Activated CD4-positive, alpha-beta T cell treated with anti-CD3 and anti-CD28 coated beads, Interleukin-10, Interleukin-2, amounts not matched to agents 100 ng/mL and 50 ng/mL, durations not matched to agents 16 hours and 8 hours (primary cell): ENCODE measurements around the gene OR1I1.
A peak's percentile ranks its signal among the peaks of the same experiment; 100 is the strongest.

Experiments used
- DNase-seq: peaks from one replicate; pipeline ENCODE4 v3.0.0-alpha.2; 2020

OR1I1 gene

DNA sequence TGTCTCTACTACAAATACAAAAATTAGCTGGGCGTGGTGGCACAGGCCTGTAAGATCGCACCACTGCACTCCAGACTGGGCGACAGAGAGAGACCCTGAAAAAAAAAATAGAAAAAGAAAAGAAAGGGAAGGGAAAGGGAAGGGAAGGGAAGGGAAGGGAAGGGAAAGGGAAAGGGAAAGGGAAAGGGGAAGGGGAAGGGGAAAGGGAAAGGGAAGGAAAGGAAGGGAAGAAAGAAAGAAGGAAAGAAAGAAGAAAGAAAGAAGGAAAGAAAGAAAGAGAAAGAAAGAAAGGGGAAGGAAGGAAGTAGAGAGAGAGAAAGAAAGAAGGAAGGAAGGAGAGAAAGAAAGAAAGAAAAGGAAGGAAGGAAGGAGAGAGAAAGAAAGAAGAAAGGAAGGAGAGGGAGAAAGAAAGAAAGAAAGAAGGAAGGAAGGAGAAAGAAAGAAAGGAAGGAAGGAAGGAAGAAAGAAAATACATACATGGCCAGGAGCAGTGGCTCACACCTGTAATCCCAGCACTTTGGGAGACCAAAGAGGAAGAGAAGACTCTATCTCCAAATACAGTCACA, 17.1 kb downstream of the OR1I1 start:
- no peak for DNase-seq

DNA sequence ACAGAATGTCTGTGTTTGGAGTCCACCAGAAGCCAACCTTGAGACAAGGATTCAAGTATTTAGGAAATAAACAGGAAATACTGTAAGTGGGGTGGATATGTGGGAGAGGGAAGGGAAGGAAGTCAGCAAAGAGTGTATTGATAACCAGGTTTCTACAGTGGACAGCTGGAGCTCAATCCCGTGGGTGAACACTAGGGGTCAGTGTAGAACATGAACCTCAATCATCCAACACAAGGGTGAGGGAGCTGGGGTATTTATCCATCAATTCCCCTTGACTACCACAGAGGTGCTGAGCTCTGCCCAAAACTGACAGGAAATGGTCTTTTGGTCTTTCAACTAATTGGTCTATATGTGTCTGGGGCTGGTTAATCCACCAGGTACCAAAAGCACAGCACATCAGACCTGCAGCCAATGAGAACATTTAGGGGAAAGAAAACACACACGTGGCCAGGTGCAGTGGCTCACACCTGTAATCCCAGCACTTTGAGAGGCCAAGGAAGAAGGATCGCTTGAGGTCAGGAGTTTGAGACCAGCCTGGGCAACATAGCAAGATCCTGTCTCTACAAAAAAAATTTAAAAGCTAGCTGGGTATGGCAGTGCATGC, 19.6 kb downstream of the OR1I1 start:
- DNase-seq: peak; percentile 54

DNA sequence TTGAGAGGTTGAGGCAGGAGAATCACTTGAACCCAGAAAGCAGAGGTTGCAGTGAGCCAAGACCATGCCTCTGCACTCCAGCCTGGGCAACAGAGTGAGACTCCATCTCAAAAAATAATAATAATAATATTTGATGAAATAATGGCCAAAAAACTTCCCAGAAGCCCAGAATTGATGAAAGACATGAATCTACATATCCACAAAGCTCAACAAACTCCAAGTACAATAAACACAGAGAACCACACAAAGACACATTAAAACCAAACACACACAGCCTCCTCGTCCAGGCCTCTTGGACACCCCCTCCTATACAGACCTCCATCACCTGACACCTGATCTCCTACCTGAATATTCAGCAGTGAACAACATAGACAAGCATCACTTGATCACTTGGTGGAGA, 22.0 kb downstream of the OR1I1 start:
- DNase-seq: no peak

DNA sequence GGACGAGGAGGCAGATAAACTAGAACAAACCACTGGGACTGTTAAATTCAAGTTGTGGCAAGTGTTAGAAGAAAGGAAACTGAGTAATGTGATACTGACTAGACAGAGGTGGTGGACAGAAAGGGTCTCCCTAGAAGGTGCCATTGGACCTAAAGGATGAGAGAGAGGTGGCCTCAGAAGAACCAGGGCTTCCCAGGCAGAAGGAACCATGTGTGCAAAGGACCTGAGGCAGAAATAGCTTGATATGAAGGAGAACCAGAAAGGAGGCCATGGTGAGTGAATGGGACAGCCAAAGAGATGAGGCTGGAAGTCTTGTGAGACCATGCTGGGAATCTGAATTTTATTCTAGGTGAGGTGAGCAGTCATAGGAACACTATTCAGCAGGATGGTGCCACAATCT, 22.4 kb downstream of the OR1I1 start:
- no peak for DNase-seq

DNA sequence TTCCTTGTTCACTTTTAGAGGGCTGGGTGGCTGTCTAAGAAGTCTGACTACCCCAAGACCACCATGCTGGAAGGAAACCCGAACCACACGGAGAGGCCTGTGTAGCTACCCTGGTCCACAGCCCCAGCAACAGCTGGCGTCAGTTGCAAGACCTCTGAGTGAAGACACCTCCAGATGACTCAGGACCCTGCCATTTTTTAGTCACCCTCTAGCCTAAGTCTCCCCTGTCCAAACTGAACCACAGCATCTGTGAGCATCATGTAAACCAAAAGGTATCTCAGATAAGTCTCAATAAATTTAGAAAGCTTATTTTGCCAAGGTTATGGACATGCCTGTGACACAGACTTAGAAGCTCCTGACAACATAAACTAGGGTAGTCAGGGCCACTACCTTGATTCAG, 23.0 kb downstream of the OR1I1 start:
- no peak for DNase-seq

DNA sequence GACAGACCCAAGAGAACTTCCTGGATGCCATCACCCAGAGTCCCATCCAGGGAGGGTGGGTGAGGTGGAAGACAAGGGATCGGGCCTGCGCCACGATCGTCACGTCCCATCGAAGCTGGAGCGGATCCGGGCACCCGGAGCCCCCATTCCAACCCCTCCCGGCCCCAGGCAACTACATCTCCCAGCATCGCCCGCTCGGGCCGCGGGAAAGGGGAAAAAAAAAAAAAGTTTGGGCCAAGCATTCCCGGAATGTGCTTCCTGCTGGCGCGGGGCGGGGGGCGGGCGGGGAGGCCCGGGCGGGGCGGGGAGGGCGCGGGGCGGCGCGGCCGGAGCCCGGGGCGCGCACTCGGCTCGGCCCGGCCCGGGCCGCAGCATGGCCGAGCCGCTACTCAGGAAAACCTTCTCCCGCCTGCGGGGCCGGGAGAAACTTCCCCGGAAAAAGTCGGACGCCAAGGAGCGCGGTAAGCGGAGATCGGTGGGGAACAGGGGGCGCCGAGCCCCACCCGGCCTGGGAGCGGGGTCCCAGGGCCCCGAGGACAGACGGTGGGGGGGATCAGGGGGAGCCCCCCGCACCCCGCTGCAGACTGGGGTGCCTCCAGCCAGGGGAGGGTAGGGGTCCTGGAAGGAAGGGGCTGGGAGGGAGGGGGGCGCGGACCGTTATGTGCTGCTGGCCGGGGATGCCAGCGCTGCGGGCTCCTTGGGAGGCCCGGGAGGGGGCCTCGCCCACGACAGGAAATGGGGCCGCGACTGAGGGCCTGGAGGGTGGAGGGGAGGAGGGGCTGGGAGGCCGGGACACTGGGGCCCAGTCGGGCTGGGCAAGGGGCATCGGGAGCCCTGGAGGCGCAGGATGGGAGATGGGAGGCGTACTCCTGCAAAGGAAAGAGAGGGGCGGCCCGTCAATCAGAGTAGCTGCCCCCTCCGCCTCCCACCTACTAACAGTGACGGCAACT, 25.3 kb downstream of the OR1I1 start, which contains the start of gene SYDE1:
Gene SYDE1 (plus strand): TSS at position 341 of the 950 bp plus-strand sequence. CDS start 33 bp downstream, at position 374.
- DNase-seq: no peak

DNA sequence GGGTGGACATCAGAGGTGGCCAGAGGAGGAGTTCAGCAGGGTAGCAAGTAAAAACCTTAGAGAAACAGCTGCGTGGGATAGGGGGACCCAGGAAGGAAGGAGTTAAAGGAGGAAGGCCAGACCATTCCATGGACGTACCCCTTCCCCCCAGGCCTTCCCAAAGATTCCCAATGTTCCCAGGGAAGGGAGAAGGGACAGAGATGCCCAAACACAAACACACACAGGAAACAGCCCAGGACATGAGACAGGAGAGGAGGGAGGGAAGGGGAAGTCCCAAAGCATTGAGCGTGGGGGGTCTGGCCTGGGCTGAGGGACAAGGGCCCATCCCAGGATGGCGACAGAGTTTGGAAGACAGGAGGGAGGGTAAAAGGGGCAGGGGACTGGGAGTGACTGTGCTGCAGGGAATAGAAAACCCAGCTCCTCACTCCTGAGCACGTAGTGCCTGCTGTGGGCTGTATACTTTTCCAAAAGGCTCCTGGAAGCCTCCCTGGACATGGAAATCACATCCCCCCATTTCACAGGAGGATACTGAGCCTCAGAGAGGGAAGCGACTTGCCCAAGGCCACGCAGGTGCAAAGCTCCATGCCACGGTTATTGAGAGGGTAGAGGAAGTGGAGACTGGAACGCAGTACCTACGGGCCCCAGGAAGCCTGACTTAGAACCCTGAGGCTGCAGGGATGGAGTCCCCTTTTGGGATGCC, 26.3 kb downstream of the OR1I1 start:
- DNase-seq: no peak

DNA sequence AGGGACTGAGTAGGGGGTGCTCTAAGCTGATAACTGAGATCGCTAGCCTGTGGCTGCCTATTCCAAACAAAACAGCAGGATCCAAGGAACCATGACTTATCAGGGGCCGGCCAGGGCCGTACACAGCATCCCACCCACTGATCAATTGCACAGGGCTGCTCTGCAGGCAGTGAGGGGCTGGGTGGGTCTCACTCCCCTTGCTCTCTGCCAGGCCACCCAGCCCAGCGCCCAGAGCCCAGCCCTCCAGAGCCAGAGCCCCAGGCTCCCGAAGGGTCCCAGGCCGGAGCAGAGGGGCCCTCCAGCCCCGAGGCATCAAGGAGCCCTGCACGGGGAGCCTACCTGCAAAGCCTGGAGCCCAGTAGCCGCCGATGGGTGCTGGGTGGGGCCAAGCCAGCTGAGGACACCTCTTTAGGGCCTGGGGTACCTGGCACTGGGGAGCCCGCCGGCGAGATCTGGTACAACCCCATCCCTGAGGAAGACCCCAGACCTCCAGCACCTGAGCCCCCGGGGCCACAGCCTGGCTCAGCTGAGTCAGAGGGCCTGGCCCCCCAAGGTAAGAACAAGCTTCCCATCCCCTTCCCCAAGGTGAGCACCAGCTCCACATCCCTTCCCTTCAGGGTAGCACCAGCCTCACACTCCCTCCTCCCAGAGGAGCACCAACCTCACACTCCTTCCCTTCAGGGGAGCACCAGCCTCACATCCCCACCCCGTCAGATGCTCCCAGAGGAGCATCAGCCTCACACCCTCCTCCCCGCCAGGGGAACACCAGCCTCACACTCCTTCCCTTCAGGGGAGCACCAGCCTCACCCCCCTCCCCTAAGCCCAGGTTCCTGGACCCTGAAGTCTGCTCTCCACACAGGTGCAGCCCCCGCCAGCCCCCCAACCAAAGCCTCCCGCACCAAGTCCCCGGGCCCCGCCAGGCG, 27.1 kb downstream of the OR1I1 start:
- no peak for DNase-seq

DNA sequence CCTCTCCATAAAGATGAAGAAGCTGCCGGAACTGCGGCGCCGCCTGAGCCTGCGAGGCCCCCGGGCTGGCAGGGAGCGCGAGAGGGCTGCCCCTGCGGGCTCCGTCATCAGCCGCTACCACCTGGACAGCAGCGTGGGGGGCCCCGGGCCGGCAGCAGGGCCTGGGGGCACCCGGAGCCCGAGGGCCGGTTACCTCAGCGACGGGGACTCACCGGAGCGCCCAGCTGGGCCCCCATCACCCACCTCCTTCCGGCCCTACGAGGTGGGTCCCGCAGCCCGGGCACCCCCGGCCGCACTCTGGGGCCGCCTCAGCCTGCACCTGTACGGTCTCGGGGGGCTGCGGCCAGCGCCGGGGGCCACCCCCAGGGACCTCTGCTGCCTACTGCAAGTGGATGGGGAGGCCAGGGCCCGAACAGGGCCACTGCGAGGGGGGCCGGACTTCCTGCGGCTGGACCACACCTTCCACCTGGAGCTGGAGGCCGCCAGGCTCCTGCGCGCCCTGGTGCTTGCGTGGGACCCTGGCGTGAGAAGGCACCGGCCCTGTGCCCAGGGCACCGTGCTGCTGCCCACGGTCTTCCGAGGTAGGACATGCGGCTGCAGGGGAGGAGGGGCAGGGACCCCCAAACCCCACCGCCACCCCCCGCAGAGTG, 27.9 kb downstream of the OR1I1 start:
- no peak for DNase-seq

DNA sequence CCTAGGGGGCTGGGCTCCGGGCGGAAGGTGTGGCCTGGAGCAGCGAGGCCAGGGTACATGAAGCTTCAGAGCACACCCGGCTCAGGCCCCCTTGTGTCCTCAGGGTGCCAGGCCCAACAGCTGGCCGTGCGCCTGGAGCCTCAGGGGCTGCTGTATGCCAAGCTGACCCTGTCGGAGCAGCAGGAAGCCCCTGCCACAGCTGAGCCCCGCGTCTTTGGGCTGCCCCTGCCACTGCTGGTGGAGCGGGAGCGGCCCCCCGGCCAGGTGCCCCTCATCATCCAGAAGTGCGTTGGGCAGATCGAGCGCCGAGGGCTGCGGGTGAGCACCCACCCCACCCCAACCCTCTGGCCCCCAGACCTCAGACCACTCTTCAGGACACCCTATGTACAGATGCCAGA, 28.4 kb downstream of the OR1I1 start:
- DNase-seq: no peak

DNA sequence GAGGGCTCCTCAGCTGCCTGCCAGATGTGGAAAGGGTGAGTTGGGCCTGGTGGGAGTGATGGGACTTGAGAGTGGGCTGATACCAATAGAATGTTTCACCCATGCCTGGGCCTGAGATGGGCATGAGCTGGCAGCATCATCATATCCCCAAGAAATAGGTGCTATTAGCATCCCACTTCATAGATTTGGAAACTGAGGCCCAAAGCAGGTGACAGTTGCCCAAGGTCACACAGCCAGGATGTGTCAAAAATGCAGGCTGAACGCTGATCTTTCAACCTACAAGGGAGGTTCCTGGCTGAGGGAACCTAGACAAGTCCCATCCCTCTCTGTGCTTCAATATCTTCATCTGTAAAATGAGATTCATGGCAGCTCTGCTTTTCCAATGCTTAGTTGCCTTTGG, 29.7 kb downstream of the OR1I1 start:
- no peak for DNase-seq

DNA sequence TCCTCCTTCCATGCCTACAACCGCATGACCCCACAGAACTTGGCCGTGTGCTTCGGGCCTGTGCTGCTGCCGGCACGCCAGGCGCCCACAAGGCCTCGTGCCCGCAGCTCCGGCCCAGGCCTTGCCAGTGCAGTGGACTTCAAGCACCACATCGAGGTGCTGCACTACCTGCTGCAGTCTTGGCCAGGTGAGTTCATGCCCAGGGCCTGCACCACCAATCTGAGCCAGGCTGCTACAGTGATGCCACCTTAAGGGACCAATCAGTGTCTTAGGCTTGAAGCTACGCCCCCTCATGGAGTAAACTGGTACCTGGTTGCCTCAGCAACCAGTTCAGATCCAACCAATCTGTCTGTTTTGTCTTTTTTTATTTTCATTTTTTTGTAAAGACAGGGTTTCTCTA, 30.4 kb downstream of the OR1I1 start:
- DNase-seq: no peak

DNA sequence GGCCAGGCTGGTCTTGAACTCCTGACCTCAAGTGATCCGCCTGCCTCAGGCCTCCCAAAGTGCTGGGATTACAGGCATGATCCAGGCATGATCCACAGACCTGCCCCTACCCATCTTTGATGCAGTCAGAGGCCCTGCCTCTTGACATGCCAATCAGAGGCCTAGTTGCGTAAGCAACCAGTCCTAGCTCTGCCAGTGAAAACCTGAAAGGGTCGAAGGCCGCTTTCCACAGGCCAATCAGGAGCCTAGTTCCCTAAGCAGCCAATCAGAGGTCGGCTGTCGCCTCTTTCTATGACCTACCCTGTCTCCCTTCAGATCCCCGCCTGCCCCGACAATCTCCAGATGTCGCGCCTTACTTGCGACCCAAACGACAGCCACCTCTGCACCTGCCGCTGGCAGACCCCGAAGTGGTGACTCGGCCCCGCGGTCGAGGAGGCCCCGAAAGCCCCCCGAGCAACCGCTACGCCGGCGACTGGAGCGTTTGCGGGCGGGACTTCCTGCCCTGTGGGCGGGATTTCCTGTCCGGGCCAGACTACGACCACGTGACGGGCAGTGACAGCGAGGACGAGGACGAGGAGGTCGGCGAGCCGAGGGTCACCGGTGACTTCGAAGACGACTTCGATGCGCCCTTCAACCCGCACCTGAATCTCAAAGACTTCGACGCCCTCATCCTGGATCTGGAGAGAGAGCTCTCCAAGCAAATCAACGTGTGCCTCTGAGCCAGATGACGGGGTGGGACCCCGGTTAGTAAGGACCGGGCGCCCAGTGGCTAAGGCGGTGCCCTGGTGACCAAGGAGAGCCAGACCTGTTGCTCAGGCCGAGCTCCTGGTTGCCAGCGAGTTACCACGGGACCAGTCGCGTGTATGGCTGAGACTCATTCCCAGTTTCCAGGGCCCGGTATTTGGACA, 31.5 kb downstream of the OR1I1 start:
- DNase-seq: no peak

DNA sequence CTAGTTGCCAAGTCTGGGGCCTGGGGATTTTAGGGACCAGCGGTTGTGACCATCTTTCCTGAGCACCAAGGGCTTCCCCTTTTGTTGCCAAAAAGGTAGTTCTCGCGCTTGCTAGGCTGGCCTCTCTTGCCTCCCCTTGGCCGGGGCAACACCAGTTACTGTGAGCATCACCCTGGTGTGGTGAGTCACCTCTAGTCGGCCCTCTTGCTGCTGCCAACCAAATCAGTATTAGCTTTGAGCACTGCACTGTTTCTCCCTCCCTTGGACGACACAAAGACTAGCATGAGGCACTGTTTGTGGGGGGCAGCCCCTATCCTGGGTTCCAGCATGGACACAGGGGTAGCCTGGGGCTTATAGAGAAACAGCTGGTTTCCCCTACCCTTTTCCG, 32.1 kb downstream of the OR1I1 start:
- DNase-seq: no peak

DNA sequence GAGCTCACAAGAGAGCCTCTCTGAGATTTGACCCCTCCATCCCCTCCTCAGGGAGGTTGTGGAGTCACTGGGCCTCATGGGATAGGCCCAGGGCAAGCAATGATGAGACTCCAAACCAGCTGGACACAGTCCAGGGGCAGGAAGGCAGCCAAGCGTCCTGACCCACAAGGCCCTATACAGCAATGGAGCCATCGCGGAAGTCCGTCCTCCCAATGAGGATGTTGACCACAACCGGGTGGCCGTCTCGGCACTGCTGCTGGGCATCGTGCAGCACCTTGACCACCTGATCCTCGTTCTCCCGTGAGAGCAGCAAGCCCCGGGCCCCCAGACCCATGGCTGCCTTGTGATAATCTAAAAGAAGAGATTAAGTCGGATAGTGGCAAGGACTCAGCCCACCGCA, 33.1 kb downstream of the OR1I1 start:
- DNase-seq: no peak

DNA sequence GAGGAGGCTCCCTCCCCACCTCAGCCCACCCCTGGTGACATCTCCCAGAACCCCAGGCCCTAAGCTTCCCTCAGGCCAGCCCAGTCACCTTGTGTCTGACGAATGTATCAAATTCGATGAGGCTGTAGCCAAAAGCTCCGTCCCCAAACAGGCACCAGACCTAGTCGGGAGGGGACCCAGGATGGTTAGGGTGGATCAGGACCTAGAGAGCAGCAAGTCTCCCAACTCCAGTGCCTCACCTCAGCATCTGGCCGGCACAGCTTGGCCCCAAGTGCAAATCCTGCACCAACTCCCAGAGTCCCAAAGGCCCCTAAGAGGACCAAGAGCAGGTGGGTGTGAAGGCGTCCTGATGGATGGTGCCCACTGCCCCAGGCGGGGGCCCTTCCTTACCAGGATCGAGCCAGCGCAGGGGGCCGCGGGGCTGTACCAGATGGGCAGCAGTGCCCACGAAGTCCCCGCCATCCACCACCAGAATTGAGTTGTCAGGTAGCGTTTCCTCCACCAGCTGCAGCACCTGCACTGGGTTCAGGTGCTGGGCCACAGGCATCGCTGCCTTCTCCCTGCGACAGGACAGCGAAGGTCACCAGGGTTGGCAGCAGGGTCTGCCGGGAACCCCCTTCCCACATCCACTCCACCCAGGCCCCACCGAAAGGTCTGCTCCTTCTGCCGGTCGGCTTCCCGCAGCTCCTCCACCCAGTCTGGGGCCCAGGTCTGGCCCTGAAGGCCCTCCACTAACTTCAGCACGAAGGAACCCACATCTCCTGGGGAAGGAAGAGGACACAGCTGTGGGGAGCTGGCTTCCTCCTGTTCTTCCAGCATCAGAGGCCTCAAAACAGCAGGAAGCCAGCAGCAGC, 34.0 kb downstream of the OR1I1 start:
- no peak for DNase-seq

DNA sequence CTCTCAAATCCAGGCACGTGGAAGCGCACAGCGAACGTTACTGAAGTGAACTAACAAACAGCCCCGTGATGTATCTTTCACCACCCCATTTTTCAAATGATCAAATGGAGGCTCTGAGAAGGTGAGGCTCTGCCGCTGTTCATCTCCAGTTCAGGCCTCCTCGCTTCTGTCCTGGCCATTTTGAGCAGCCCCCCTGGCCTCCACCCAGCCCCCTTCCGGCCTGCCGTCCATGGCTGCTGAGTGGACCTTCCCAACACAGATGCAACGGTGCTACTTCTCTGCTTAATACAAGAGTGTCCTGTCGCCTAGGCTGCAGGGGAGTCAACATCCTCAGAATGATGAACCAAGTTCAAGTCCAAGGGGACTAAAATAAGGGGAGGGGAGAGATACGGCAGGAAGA, 34.8 kb downstream of the OR1I1 start:
- no peak for DNase-seq

DNA sequence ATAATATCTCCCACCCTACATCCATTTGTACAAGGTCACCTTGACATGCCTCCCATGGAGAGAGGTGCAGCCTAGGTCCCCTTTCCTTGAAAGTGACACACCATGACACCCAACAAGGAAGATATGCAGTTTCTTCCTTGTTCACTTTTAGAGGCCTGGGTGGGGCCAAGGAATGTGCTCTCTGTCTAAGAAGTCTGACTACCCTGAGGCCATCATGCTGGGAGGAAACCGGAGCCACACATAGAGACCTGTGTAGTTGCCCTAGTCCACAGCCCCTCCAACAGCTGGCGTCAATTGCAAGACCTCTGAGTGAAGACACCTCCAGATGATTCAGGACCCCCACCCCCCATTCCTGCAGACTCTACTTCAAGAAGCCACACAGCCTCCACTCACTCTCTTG, 36.2 kb downstream of the OR1I1 start:
- no peak for DNase-seq

DNA sequence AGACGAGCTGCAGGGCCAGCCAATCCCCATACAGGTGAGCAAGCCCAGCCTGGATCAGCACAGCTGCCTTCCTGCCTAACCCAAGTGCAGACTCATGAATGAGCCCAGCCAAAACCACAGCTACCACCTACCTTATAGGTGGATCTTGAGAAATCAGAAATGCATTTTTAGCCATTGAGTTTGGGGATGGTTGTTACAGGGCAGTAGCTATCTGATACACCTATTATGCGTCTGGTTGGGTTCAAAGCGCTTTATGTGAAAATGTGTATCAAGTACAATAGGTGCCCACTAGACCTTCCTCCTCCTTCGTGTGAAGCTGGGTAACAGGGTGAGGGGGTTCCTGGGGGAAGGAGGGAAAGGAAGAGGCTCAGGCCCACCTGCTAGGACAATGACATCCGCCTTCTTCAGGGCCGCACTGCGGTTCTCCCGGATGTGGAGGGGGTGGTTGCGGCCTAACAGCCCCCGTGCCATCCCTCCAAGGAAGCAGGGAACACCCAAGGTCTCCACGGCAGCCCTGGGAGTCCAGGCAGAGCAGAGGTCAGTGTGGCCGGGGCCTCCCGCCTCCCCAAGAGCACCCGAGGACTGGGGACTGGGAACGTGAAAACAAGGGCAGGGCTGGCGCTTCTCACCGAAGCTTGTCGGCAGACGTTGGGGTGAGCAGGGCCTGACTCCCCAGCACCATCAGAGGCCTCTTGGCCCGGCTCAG, 36.9 kb downstream of the OR1I1 start:
- DNase-seq: no peak
